IMR-90 (cell line): ENCODE results near the gene HASPIN. TPM values are rescaled to one million over a fixed set of nuclear protein-coding genes. Genes with fewer than 3 reads are reported as not detected.
A peak's percentile ranks its signal among the peaks of the same experiment; 100 is the strongest.

Experiments
- ATAC-seq: fragments of 200-7000 bp; cut with Tn5 transposase; 2 replicates; pipeline ENCODE4 v1.9.1; 2020; ENCODE audit warnings: low read depth, mild to moderate bottlenecking, moderate library complexity
- BruUV-seq: library from RNA; stranded (reverse); fragments of 400-500 nt; replicated peaks from 2 replicates; lab custom pipeline; 2021; lab: Mats Ljungman, UMichigan
- CTCF ChIA-PET: fragments of 300-600 bp; formaldehyde crosslinking; extraction: SDS; loops from one replicate; lab custom pipeline; 2021; ENCODE audit warnings: antibody characterized with exemption; lab: Yijun Ruan, JAX
- POLR2A ChIA-PET: fragments of 300-600 bp; sonication (Branson Sonifier 250); formaldehyde crosslinking; loops from one replicate; lab custom pipeline; 2022; ENCODE audit warnings: antibody characterized with exemption; ENCODE audit not compliant: unreplicated experiment; lab: Charles Lee
- DNase-seq: peaks from one replicate; pipeline ENCODE4 v3.0.0; 2013
- H2AFZ ChIP-seq: replicated peaks from 2 replicates; pipeline ENCODE3; 2013; ENCODE audit warnings: low read length, mild to moderate bottlenecking; ENCODE audit not compliant: poor library complexity
- H2AK5ac ChIP-seq: 2 replicates; pipeline ENCODE4 v1.6.1; 2013; ENCODE audit warnings: low read depth, low read length, inconsistent platforms
- H2AK9ac ChIP-seq: replicated peaks from 2 replicates; pipeline ENCODE3; 2013; ENCODE audit warnings: mild to moderate bottlenecking, low read depth, low read length, moderate library complexity; ENCODE audit not compliant: poor library complexity
- H2BK120ac ChIP-seq: 2 replicates; pipeline ENCODE4 v1.6.1; 2013; ENCODE audit warnings: low read depth, low read length, inconsistent platforms
- H2BK15ac ChIP-seq: 3 replicates; pipeline ENCODE4 v1.6.1; 2013; ENCODE audit warnings: low read depth, low read length, inconsistent platforms
- H2BK20ac ChIP-seq: 2 replicates; pipeline ENCODE4 v1.6.1; 2013; ENCODE audit warnings: low read depth, mild to moderate bottlenecking, inconsistent platforms, low read length, moderate library complexity
- H2BK5ac ChIP-seq: 2 replicates; pipeline ENCODE4 v1.6.1; 2013; ENCODE audit warnings: mild to moderate bottlenecking, low read depth, low read length, inconsistent platforms; ENCODE audit not compliant: poor library complexity, severe bottlenecking
- H3K14ac ChIP-seq: replicated peaks from 2 replicates; pipeline ENCODE4 v1.6.1; 2013; ENCODE audit warnings: low read depth, low read length, inconsistent platforms
- H3K18ac ChIP-seq: 2 replicates; pipeline ENCODE4 v1.6.1; 2013; ENCODE audit warnings: low read depth, low read length, control low read depth
- H3K23ac ChIP-seq: 2 replicates; pipeline ENCODE4 v1.6.1; 2013; ENCODE audit warnings: low read depth, low read length, inconsistent platforms
- H3K27ac ChIP-seq: 2 replicates; pipeline ENCODE4 v1.5.1; 2013; ENCODE audit warnings: mild to moderate bottlenecking, control low read depth, low read length; ENCODE audit not compliant: insufficient read depth
- H3K27me3 ChIP-seq: 2 replicates; pipeline ENCODE4 v1.6.1; 2013; ENCODE audit warnings: low read length; ENCODE audit not compliant: control insufficient read depth, insufficient read depth
- H3K36me3 ChIP-seq: 2 replicates; pipeline ENCODE4 v1.6.1; 2013; ENCODE audit warnings: low read length, mixed read lengths; ENCODE audit not compliant: control insufficient read depth, insufficient read depth
- H3K4ac ChIP-seq: 2 replicates; pipeline ENCODE4 v1.6.1; 2013; ENCODE audit warnings: low read depth, low read length, inconsistent platforms
- H3K4me1 ChIP-seq: 2 replicates; pipeline ENCODE4 v1.6.1; 2013; ENCODE audit warnings: low read length, mixed read lengths; ENCODE audit not compliant: control insufficient read depth, insufficient read depth
- H3K4me2 ChIP-seq: 2 replicates; pipeline ENCODE4 v1.6.1; 2013; ENCODE audit warnings: low read depth, mild to moderate bottlenecking, control low read depth, low read length, moderate library complexity
- H3K4me3 ChIP-seq: 2 replicates; pipeline ENCODE4 v1.5.1; 2013; ENCODE audit warnings: low read depth, mild to moderate bottlenecking, control low read depth, low read length, moderate library complexity; ENCODE audit not compliant: insufficient read depth
- H3K56ac ChIP-seq: 2 replicates; pipeline ENCODE4 v1.6.1; 2013; ENCODE audit warnings: low read length, inconsistent platforms; ENCODE audit not compliant: insufficient read depth; ENCODE audit errors: extremely low read depth
- H3K79me1 ChIP-seq, 2 experiments: 2 replicates each; pipeline ENCODE4 v1.6.1; 2013; ENCODE audit warnings: low read length in 2 of 2, inconsistent platforms in 1 of 2, low read depth in 1 of 2
- H3K9ac ChIP-seq: 2 replicates; pipeline ENCODE4 v1.6.1; 2013; ENCODE audit warnings: low read depth, low read length, control low read depth
- H3K9me1 ChIP-seq: 2 replicates; pipeline ENCODE4 v1.6.1; 2013; ENCODE audit warnings: low read length, inconsistent platforms; ENCODE audit not compliant: insufficient read depth
- H3K9me3 ChIP-seq: 2 replicates; pipeline ENCODE4 v1.6.1; 2013; ENCODE audit warnings: low read length; ENCODE audit not compliant: control insufficient read depth, insufficient read depth
- H4K20me1 ChIP-seq: 2 replicates; pipeline ENCODE4 v1.6.1; 2013; ENCODE audit warnings: low read length, inconsistent platforms; ENCODE audit not compliant: insufficient read depth
- H4K5ac ChIP-seq: 2 replicates; pipeline ENCODE4 v1.6.1; 2013; ENCODE audit warnings: mild to moderate bottlenecking, low read depth, low read length, control low read depth
- H4K8ac ChIP-seq, 2 experiments: 2 replicates each; pipeline ENCODE4 v1.6.1; 2013; ENCODE audit warnings: low read depth in 2 of 2, low read length in 2 of 2, control low read depth in 1 of 2, inconsistent platforms in 1 of 2
- H4K91ac ChIP-seq: 2 replicates; pipeline ENCODE4 v1.6.1; 2013; ENCODE audit warnings: low read depth, low read length, inconsistent platforms; ENCODE audit not compliant: insufficient read depth
- BHLHE40 ChIP-seq: fragments of 150-350 bp; IDR thresholded peaks from 2 replicates; pipeline ENCODE4 v1.6.1; 2016; ENCODE audit warnings: mild to moderate bottlenecking, low read depth, low read length
- FOS ChIP-seq: fragments of 150-350 bp; IDR thresholded peaks from 2 replicates; pipeline ENCODE4 v1.6.1; 2016; ENCODE audit warnings: low read depth, low read length
- WGBS, 2 experiments: methylation state at CpG; one replicate each; pipeline versions ENCODE4 v1.1.5 to v1.1.7; 2013; ENCODE audit warnings: missing lambda C conversion rate in 2 of 2; ENCODE audit not compliant: insufficient read length in 1 of 2; ENCODE audit errors: extremely low coverage in 2 of 2; 5-methylcytosine and 5-hydroxymethylcytosine counted together
- dilution Hi-C: fragments of 300-500 bp; cut with HindIII; formaldehyde crosslinking; loops from one replicate; pipeline ENCODE4 v1.14.3; 2018; ENCODE audit warnings: low sequenced_read_pairs; ENCODE audit not compliant: unreplicated experiment
- in situ Hi-C: fragments of 300-500 bp; cut with MboI; formaldehyde crosslinking; loops from 3 replicates; pipeline ENCODE4 v1.14.3; 2019; ENCODE audit warnings: low sequenced_read_pairs, inconsistent platforms, mixed read lengths
- intact Hi-C: fragments of 100-400 bp; cut with micrococcal nuclease; formaldehyde crosslinking; loops from 2 replicates; pipeline ENCODE4 v1.10.0; 2022
- polyA plus RNA-seq, 3 experiments: library from polyadenylated mRNA; depleted of rRNA; stranded (reverse); fragments of >200 nt; gene quantifications; 2 replicates each; pipeline ENCODE4 v1.2.3, GENCODE V29; 2012; ENCODE audit warnings: low replicate concordance in 1 of 3
- total RNA-seq: library from RNA; depleted of rRNA; stranded (reverse); fragments of >200 nt; gene quantifications from 2 replicates; pipeline ENCODE4 v1.2.3, GENCODE V29; 2012
- TF ChIP-seq, protein P1 (sequence below): fragments of 150-350 bp; IDR thresholded peaks from 2 replicates; pipeline ENCODE4 v1.6.1; 2017; ENCODE audit warnings: mild to moderate bottlenecking, antibody characterized with exemption, low read length, low read depth

HASPIN gene
- total and polyA plus RNA-seq, 2 of the 4 experiments (the other 2 are of a cell fraction), result 2.2 to 4.3 TPM

- no CpG with 5 or more reads among the region's 5 CpGs for WGBS, 2 experiments
- no peak overlapping the region for H3K56ac ChIP-seq
- no peak overlapping the region for H4K5ac ChIP-seq
- peak overlapping the region; percentile 53 for H2AK9ac ChIP-seq
- in situ Hi-C loops (no loop called here), intact Hi-C loops (no loop called here), dilution Hi-C loops (no loop called here)
- H3K4ac ChIP-seq, result no peak overlapping the region
- H3K14ac ChIP-seq, result no peak overlapping the region
- H3K4me3 ChIP-seq, result no peak overlapping the region
- H3K27ac ChIP-seq, result peak overlapping the region; percentile 19; the same call in 1 of the 2 replicates
- no peak overlapping the region for H2BK5ac ChIP-seq
- no peak overlapping the region; the same call in 1 of the 2 replicates for H3K18ac ChIP-seq
- peak overlapping the region; percentile 61 for H2AFZ ChIP-seq
- no peak overlapping the region; the same call in 2 of the 3 replicates for H2BK15ac ChIP-seq
- no peak overlapping the region for H3K9ac ChIP-seq
- no peaks in the 10 kb centered on the region for H3K9me3 ChIP-seq
- H3K79me1 ChIP-seq, result no peaks in the 10 kb centered on the region
- peaks cover 4% of the 10 kb centered on the region; the same call in 1 of the 2 replicates for H3K9me1 ChIP-seq
- ChIA-PET POLR2A (no interaction called here), CTCF (no interaction called here)
- H3K4me1 ChIP-seq, result peaks cover 9% of the 10 kb centered on the region; the same call in 1 of the 2 replicates
- no peak overlapping the region; the same call in 1 of the 2 replicates for H3K4me2 ChIP-seq
- TF ChIP-seq BHLHE40 (0 out of 2 replicates have a peak, but pooled peaks have one; percentile 6), FOS (peak; percentile 72; the same call in 1 of the 2 replicates)
- TF ChIP-seq, protein P1, sequence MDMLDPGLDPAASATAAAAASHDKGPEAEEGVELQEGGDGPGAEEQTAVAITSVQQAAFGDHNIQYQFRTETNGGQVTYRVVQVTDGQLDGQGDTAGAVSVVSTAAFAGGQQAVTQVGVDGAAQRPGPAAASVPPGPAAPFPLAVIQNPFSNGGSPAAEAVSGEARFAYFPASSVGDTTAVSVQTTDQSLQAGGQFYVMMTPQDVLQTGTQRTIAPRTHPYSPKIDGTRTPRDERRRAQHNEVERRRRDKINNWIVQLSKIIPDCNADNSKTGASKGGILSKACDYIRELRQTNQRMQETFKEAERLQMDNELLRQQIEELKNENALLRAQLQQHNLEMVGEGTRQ, result no peak
- no peaks in the 10 kb centered on the region; the same call in 1 of the 2 replicates for H3K27me3 ChIP-seq
- no TSS peak for BruUV-seq
- H3K36me3 ChIP-seq, result no peaks in the 10 kb centered on the region
- no peak overlapping the region for H4K8ac ChIP-seq
- no peak overlapping the region for H2AK5ac ChIP-seq
- no peaks in the 10 kb centered on the region for H4K20me1 ChIP-seq
- H2BK120ac ChIP-seq, result peak overlapping the region; percentile 50; the same call in 1 of the 2 replicates
- no peak overlapping the region for H2BK20ac ChIP-seq
- H4K91ac ChIP-seq, result no peak overlapping the region
- no peak overlapping the region for H3K23ac ChIP-seq
- ATAC-seq (peak; percentile 97), DNase-seq (peak; percentile 74)
These were observed 49.8 kb downstream of the HASPIN start for GRCh38 chr17:3773511-3773910.
